ENCODE data around the gene EWSR1. TPM values are rescaled to one million over a fixed set of nuclear protein-coding genes. Genes with fewer than 3 reads are reported as not detected.

EWSR1 gene
- total RNA-seq, 1 experiment from 2014 or later = 462 TPM

DNA sequence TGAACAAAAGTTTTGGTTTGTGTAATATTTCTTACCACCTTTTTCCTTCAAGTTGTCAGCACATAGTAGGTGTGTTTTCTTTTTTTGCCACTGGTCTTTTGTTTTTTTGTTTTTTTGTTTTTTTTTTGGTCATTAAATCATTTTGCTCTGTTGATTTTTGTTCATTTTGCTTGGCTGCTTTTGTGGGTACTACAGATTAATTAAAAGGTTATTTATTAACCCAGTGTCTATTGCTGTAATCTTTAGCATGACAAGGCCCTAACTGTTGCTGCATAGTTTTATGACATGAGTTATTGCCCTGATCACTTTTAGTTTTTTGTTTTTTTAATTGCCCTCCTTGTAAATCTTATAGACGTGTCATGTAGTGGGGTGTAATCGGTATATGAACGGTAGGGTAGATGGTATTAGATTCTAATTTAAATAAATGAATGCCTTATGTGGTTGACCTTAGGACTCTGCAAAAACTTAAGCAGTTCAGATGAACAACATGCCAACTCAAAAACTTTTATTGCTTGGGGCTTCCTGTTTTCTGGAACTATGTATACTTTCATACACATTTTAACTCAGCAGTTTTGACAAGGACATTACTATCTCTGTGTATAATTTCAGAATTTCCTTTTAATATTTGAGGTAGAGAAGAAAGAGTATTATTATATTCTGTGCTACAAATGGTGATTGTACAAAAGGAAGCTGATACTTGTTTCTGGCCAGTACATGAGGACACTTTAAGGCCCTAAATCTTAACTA lies 7.9 kb downstream of the EWSR1 start:
- Mint-ChIP-seq H3K4me1 (peaks cover 18% of the 10 kb centered on the region in 2 experiments), H3K27me3 (ENCODE audit: low read depth) (no peaks in the 10 kb centered on the region), H3K27ac (peak overlapping the region in 2 of 3 experiments; percentile 21 to 31; a peak in 2 of 7 replicates), H3K36me3 (ENCODE audit: insufficient read depth in 1 of 3, low read depth in 3 of 3) (peaks cover 75 to 98% (median 96%) of the 10 kb centered on the region in 3 experiments), H3K9me3 (no peaks in the 10 kb centered on the region), H3K4me3 (no peak overlapping the region)
- H3K9ac ChIP-seq (ENCODE audit: extremely low read depth, insufficient read length, low read length) = no peak overlapping the region
- peaks cover 5% of the 10 kb centered on the region for H3K79me1 ChIP-seq (ENCODE audit: insufficient read depth, low read depth, low read length, poor library complexity, severe bottlenecking)
- no peak overlapping the region for H4K8ac ChIP-seq (replicated peaks; ENCODE audit: insufficient read length, low read depth, low read length)
- H3K14ac ChIP-seq (ENCODE audit: insufficient read depth, low read length) = no peak overlapping the region
- H3K4ac ChIP-seq (ENCODE audit: low read depth, low read length) = no peak overlapping the region
- H2BK15ac ChIP-seq (ENCODE audit: low read depth, low read length) = no peak overlapping the region
- H3T11ph ChIP-seq (ENCODE audit: low read length) = no peak overlapping the region
- H2BK5ac ChIP-seq (ENCODE audit: insufficient read length, low read length) = no peak overlapping the region
- H2BK12ac ChIP-seq (ENCODE audit: insufficient read length, low read depth, low read length) = no peak overlapping the region
- no peak overlapping the region for H3K56ac ChIP-seq (ENCODE audit: insufficient read length, low read depth, low read length)
- H3K9me3 ChIP-seq (ENCODE audit: control insufficient read depth, low read depth, low read length) = no peaks in the 10 kb centered on the region
- H3K79me2 ChIP-seq (ENCODE audit: insufficient read depth, low read length) = peaks cover 36% of the 10 kb centered on the region
- no peak overlapping the region for H2AFZ ChIP-seq (ENCODE audit: low read length)
- no peak overlapping the region for H4K5ac ChIP-seq (ENCODE audit: insufficient read length, low read depth, low read length)
- H2AK5ac ChIP-seq (ENCODE audit: insufficient read length, low read length) = no peak overlapping the region
- TF ChIP-seq, protein P1, sequence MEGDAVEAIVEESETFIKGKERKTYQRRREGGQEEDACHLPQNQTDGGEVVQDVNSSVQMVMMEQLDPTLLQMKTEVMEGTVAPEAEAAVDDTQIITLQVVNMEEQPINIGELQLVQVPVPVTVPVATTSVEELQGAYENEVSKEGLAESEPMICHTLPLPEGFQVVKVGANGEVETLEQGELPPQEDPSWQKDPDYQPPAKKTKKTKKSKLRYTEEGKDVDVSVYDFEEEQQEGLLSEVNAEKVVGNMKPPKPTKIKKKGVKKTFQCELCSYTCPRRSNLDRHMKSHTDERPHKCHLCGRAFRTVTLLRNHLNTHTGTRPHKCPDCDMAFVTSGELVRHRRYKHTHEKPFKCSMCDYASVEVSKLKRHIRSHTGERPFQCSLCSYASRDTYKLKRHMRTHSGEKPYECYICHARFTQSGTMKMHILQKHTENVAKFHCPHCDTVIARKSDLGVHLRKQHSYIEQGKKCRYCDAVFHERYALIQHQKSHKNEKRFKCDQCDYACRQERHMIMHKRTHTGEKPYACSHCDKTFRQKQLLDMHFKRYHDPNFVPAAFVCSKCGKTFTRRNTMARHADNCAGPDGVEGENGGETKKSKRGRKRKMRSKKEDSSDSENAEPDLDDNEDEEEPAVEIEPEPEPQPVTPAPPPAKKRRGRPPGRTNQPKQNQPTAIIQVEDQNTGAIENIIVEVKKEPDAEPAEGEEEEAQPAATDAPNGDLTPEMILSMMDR (conservative IDR thresholded peaks at IDR 0.05) = no peak
- H2BK120ac ChIP-seq (ENCODE audit: low read depth, low read length, poor library complexity, severe bottlenecking) = no peak overlapping the region
- 100% methylated on average over 3 of the region's 3 CpGs for WGBS (ENCODE audit: extremely low coverage, insufficient read length, low lambda C conversion rate)
- no peaks in the 10 kb centered on the region for H3K4me1 ChIP-seq (ENCODE audit: insufficient read depth, low read length)
- no peak for DNase-seq
- H3K18ac ChIP-seq (ENCODE audit: insufficient read length, low read depth, low read length) = no peak overlapping the region
- H3K27ac ChIP-seq (ENCODE audit: insufficient read length, low read depth, low read length) = no peak overlapping the region
- H4K20me1 ChIP-seq (ENCODE audit: control insufficient read depth, insufficient read depth, insufficient read length) = no peaks in the 10 kb centered on the region
- H3K4me2 ChIP-seq (ENCODE audit: insufficient read depth, insufficient read length, low read length) = no peak overlapping the region
- no peak overlapping the region for H3K23ac ChIP-seq (ENCODE audit: insufficient read length, low read depth, low read length)
- H4K91ac ChIP-seq (ENCODE audit: insufficient read length, low read depth, low read length) = no peak overlapping the region
- H3K23me2 ChIP-seq (ENCODE audit: insufficient read length, low read depth, low read length, poor library complexity, severe bottlenecking) = no peaks in the 10 kb centered on the region
- H2BK20ac ChIP-seq (ENCODE audit: low read depth, low read length, poor library complexity, severe bottlenecking) = no peak overlapping the region
- no peaks in the 10 kb centered on the region for H3K27me3 ChIP-seq (ENCODE audit: insufficient read depth, low read length)
